M059J (cell line): ENCODE measurements around the gene APBA2. TPM values are rescaled to one million over a fixed set of nuclear protein-coding genes. Genes with fewer than 3 reads are reported as not detected.

ENCODE experiments used
- DNase-seq: peaks from one replicate; pipeline ENCODE4 v3.0.0-alpha.2; 2012; ENCODE audit warnings: low read depth
- total RNA-seq: library from RNA; depleted of rRNA; stranded (reverse); fragments of >200 nt; shearing (Covaris generic); gene quantifications from 2 replicates; pipeline ENCODE4 v1.2.3, GENCODE V29; 2014

Gene APBA2
- total RNA-seq, 1 experiment from 2014 or later: 11.2 TPM

DNA sequence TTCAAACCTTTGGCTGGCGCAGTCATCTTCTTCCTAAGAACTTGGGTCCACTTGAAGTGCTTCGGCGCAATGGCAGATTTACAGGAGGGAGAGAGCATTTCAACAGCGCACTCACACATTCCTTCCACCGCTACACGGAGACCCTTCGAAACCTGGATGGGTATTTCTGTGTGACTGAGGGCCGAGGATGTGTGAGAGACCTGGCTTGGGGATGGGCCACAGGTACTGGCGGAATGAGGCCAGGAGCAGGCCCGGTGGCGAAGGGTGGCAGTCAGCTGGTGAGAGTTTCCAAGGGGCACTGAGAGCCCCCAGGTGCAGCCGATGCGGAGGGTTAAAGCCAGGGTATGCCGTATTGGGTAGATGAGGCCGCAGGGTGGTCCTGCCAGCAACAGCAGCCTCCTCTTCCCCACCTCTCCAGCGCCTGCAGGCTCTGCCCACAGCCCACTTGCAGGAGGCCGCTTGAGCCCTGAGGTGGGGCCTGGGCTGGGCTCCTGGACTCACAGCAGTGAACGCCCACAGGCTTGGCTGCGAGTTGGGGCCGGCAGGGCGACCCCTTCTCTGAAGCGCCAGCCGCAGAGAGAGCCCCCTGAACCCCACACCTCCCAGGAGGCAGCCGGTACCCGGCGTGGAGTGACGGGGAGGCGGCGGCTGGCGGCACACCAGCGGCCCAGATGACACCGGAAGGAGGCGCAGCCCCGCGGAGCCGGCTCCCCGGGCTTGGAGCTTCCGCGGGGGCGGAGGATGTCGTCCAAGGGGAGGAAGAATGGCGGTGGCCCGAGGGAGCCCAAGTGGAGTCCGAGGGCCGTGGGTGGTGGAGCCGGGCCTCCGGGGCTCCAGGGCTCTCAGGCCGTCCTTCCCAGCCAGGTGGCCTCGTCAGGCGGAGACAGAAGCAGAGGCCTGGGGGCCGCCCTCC is 217.4 kb downstream of the APBA2 start:
- DNase-seq: peak; percentile 8

DNA sequence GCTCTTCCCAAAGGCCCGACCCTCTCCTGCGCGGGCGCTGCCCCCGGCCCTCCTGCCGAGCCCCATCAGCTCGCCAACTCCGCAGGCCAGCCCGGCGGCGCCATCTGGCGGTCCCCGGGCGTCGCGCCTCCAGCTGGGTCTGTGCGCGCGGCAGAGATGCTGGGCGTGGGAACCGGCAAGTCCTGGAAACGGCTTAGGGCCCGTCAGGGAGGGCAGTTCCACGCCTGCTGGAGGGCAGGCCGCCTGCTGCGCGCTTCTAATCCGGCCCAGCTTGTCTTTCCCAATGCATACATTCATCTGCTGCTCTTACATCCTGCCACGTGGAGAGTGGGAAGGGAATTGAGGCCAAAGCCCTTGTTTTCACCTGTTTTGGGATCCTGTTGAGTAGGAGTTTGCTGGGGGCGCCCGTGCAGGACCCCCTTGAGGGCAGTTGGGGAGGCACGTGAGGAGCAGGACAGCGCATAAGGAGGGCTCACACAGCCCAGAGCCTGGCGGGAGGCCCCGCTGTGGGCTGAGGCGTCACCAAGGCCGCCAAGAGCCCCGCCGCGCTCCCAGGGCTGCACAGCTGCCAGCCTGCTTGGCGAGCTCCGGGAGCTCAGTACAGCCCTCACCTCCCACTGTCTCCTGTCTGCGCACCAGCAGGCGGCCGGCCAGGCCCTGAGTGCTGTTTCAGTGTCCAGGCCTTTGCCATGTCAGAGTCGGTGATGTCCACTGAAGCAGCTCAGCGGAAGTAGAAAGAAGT is 218.2 kb downstream of the APBA2 start:
- DNase-seq: peak; percentile 53

DNA sequence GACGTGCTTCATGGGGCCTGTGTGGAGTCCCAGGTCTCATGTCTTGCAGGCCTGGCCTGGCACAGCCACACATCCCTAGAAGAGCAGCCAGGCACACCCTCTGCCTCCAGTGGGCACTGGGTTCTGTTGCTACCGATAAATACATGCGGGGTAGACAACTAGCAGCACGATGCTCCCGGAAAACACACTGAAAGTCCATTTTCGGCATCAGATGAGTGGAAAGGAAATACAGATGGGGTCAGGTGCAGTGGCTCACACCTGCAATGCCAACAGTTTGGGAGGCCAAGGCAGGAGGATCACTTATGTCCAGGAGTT is 218.7 kb downstream of the APBA2 start:
- DNase-seq: no peak

DNA sequence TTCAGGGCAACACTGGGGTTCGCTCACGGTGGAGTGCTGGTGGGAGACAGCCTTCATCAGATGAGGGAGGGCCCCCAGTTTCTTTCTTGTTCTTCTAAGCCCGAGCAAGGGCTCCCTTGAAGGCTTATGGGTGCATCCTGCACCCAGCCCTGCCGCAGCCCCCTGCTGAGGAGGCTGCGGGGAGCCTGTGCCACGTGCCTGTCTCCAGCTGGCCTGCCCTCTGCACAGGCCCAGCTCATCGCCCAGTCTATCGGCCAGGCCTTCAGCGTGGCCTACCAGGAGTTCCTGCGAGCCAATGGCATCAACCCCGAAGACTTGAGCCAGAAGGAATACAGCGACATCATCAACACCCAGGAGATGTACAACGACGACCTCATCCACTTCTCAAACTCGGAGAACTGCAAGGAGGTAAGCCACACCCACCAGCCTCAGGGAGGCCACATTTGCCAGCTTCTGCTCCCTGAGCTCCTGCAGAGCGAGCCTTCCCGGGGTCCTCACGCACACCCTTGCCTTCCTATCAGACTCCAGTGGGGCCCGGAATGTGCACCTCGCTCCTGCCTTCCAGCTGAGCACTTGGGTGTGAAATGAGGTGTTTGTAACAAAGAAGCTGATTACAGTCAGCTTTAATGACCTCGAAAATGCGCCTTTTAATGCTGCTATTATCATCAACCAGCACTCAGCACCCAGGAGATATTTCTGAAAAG is 219.5 kb downstream of the APBA2 start:
- DNase-seq: no peak

- no peak for DNase-seq
Observed at GRCh38 chr15:29106116-29106515, 220.3 kb downstream of the APBA2 start.

DNA sequence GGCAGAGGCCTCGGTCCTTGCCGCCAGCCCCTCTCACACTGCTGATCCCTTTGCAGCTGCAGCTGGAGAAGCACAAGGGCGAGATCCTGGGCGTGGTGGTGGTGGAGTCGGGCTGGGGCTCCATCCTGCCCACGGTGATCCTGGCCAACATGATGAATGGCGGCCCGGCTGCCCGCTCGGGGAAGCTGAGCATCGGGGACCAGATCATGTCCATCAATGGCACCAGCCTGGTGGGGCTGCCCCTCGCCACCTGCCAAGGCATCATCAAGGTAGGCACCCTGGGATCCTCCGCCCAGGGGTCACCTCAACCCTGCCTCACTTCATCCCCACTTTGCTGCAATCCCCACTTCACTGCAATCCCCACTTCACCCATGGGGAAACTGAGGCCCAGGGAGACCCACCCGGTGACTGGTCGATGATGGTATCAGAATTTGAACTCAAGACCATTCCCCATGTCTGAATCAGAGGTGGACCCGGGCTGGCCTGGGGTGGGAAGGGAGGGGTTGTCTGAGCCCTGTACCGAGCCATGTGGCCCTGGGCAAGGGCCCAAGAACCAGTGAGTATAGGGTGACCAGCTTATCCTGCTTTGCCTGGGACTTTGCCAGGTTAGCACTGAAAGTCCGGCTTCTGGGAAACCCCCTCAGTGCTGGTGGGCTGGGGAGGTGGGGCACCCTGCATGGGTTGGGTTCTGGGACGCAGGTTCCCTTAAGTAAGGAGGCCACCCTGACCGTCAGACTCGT is 220.9 kb downstream of the APBA2 start:
- no peak for DNase-seq

DNA sequence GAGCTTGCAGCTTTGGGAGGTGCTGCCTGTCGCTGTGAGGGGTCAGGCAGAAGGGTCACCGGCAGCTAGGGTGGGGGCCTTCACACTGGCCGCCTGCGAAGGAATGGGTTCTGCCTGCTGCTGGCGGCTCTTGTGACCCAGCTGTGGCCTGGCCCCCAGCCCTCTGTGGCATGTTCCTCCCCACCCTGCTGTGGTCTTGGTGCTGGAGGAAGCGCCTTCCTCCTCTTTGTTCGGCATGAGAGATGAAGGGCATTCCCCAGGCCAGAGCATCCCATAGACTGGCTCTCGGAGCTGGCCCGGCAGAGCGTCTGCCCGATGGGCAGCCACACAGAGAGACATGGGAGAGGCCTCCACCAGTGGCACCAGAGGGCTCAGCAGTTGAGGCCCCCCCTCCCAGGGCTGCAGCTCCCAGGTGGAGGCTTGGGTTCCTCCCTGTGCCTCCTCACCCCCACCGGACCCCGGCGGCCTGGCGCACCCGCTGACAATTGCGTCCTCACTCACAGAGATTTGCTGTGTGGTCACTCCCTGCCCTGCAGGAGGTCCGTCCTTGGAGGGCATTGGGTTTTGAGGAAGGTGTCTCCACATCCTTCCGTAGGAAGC is 221.6 kb downstream of the APBA2 start:
- no peak for DNase-seq

- DNase-seq: no peak
Observed at GRCh38 chr15:29107971-29108645, 222.3 kb downstream of the APBA2 start.

- no peak for DNase-seq
Observed at GRCh38 chr15:29109762-29110161, 224.0 kb downstream of the APBA2 start.

GRCh38 chr15:29110176-29110575 is 224.4 kb downstream of the APBA2 start:
- no peak for DNase-seq

DNA sequence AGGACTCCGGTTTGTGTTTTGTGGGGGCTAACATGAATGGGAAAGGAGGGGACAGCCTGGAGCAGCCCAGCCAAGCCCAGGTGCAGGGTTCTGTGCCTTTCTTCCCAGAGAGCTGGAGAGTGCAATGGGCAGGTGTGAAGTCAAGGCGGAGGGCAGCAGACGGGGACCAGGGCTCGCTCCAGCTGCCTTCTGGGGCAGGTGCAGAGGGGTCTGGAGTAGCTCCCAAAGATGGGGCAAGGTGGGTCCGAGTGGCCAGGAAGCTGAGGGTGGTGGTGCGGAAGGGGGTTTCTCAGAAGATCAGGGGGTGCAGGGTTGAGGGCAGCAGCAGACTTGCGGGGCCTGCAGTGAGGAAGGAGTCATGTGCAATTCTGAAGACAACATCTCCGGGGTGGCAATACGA is 225.0 kb downstream of the APBA2 start:
- no peak for DNase-seq

GRCh38 chr15:29111705-29112281 is 226.0 kb downstream of the APBA2 start:
- DNase-seq: no peak

GRCh38 chr15:29113336-29114220 is 227.8 kb downstream of the APBA2 start:
- no peak for DNase-seq

DNA sequence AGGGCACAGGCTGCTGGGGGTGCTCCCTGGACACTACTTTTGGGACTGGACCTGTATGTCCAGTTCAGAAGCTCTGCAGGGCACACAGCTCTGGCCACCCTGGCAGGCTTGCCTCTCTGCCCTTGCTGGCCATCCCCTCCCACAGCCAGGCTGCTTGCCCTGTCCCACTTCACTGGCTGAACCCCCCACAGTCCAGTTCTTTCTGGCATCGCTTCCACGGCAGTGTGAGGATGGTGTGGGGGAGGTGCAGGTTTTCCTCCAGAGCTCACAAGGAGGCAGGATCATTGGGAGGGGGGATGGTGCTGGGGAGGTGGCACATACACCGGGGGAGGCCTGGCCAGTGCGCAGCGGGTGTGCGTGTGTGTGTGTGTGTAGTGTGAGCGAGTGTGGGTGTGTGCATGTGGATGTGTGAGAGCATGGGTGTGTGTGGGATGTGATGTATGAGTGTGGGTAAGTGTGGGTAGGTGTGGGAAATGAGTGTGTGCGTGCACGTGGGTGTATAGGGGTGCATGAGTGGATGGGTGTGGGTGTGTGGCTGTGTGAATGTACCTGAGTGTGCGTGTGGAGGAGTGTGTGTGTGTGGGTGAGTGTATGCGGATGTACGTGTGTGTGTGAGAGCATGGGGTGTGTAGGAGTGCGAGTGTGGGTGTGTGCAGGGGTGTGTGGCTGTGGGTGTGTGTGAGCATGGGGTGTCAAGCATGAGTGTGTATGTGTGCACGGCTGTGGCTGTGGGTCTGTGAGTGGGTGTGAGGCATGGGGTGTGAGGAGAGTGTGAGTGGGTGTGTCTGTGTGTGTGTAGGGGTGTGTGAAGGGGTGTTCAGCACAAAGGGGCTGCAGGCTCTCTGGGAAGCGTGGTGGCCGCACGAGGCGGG is 228.7 kb downstream of the APBA2 start:
- no peak for DNase-seq

DNA sequence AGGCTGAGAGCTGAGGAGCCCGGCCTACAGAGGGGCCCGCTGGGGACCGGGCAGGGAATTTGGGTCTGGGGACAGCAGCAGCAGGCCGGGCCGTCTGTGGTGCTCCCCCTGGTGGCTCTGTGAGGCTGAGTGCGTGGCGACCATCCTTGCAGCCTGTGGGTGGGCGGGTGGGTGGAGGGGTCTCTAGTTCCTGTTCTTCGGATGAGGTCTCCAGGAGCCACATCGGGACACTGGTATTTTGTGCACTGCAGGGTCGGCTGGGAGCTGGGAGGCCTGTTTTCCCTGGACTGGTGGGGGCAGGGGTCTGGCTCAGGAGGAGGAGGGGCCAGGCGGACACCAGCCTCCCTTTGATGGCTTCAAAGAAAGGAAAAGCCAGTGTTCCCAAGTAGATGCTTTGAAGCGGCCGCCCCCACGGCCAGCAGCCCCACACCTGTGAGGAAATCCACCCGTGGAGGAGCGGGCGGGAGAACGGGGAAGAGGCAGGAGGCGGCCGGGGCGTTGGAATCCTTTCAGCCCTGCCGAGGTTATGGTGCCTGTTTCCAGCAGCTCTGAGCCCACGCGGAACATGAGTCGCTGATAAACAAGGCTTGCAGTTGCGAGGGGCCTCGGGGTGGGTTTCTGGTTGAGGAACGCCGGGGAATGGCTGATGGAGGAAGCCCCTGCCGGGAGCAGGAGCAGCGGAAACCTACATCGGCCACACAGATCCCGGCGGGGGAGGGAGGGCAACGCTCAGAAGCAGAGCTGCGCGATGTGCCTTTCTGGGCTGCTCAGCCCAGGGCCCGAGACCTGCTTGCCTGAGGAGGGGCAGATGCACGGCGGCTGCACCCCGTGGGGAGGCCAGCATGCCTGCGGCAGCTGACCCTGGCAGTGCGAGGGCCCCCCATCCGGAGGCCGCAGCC is 229.6 kb downstream of the APBA2 start:
- DNase-seq: no peak

- no peak for DNase-seq
Observed at GRCh38 chr15:29116970-29117700, 231.4 kb downstream of the APBA2 start.

GRCh38 chr15:29117778-29118177 is 232.0 kb downstream of the APBA2 start:
- no peak for DNase-seq
